Kidney epithelial cell (primary cell): ENCODE measurements around the gene SORCS3. TPM values are rescaled to one million over a fixed set of nuclear protein-coding genes. Genes with fewer than 3 reads are reported as not detected.

Experiments
- DNase-seq: peaks from one replicate; pipeline ENCODE4 v3.0.0-alpha.2; 2010; ENCODE audit warnings: low read depth
- H3K27me3 ChIP-seq: 2 replicates; pipeline ENCODE4 v1.6.0; 2011; ENCODE audit warnings: low read length; ENCODE audit not compliant: control insufficient read depth, insufficient read depth
- H3K36me3 ChIP-seq: 2 replicates; pipeline ENCODE4 v1.5.1; 2011; ENCODE audit warnings: low read length; ENCODE audit not compliant: control insufficient read depth, insufficient read depth
- H3K4me3 ChIP-seq: 2 replicates; pipeline ENCODE4 v1.5.1; 2011; ENCODE audit warnings: low read depth, mild to moderate bottlenecking, control low read depth, low read length
- CTCF ChIP-seq: IDR thresholded peaks from 2 replicates; pipeline ENCODE4 v1.5.1; 2011; ENCODE audit warnings: mild to moderate bottlenecking, moderate library complexity, low read length, control low read depth, inconsistent platforms; ENCODE audit not compliant: insufficient read depth, poor library complexity, severe bottlenecking
- total RNA-seq: library from RNA; depleted of rRNA; stranded (reverse); fragments of >200 nt; gene quantifications from 2 replicates; pipeline ENCODE4 v1.2.3, GENCODE V29; 2015

SORCS3 gene
- total RNA-seq, 1 donor from 2014 or later = 0.96 TPM

- no peak for TF ChIP-seq CTCF
- H3K4me3 ChIP-seq = no peak overlapping the region
Measured at GRCh38 chr10:104663076-104663475, 22.0 kb downstream of the SORCS3 start.

DNA sequence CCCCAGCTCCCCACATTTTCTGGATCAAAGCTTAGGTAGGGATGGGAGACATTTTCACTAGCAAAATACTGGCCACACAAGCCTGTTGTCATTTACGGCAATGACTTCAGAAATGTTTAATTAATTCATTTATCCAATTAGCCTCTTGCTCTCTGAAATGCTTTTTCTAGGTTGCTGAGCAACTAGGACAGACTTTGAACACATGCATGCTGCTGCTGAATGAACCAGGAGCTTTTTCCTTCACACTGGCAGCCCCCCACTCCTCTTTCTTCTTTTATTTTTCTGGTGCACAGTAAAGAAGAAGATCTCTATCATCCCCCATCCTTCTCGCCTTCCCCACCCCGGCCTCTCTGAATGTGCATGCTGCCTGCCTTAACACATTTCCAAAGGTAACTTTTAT is 22.5 kb downstream of the SORCS3 start:
- no peak overlapping the region for H3K4me3 ChIP-seq
- H3K36me3 ChIP-seq = no peaks in the 10 kb centered on the region
- DNase-seq = no peak
- TF ChIP-seq CTCF = no peak
- no peaks in the 10 kb centered on the region for H3K27me3 ChIP-seq

More at GRCh38 chr10:104663076-104663475, 22.0 kb downstream of the SORCS3 start:
- H3K36me3 ChIP-seq = no peaks in the 10 kb centered on the region
- no peaks in the 10 kb centered on the region for H3K27me3 ChIP-seq
- no peak for DNase-seq

- Histone ChIP-seq H3K27me3 (no peaks in the 10 kb centered on the region), H3K36me3 (no peaks in the 10 kb centered on the region), H3K4me3 (no peak overlapping the region)
- no peak for TF ChIP-seq CTCF
- DNase-seq = no peak
Measured at GRCh38 chr10:104664205-104664604, 23.1 kb downstream of the SORCS3 start.

- no peaks in the 10 kb centered on the region for H3K36me3 ChIP-seq
- TF ChIP-seq CTCF = no peak
- no peak overlapping the region for H3K4me3 ChIP-seq
- no peaks in the 10 kb centered on the region for H3K27me3 ChIP-seq
- DNase-seq = no peak
Measured at GRCh38 chr10:104665174-104665573, 24.1 kb downstream of the SORCS3 start.

DNA sequence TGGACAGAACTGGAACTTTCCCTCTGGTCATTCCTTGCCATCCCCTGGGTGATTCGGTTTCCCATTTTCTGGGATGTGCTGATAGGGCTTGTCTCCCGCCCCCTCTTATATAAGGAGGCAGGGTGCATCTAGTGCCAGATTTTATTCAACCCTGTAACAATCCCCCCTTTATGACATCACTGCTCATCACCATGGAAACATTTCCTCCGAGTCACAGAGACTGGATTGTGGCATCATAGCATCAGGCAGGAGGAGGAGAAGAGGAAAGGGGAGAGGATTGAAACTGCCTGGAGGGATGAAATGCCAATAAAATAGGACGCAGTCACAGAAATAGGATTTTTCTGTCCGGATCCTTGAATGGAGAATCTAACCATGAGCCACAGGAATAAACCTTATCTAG is 25.0 kb downstream of the SORCS3 start:
- DNase-seq = no peak
- no peaks in the 10 kb centered on the region for H3K27me3 ChIP-seq
- TF ChIP-seq CTCF = no peak
- H3K4me3 ChIP-seq = no peak overlapping the region
- no peaks in the 10 kb centered on the region for H3K36me3 ChIP-seq

DNA sequence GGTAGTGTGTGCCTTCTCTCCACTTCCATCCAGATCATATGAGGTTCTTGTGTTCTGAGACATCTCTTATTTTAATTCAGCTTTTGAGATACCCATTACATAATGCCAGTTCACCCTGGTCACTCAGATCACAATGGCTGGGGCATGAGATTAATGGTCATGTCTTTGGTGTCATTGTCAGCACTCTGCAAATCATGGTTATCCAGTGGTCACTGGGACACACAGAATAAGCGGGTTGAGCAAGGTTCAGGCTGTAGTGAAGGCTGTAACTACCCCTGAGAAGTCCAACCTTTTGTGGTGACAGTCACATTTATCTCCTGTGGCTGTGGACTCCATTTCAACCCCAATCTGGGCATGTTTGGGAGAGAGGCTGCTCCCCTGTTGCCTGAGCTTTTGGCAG is 35.8 kb downstream of the SORCS3 start:
- Histone ChIP-seq H3K36me3 (no peaks in the 10 kb centered on the region), H3K4me3 (no peak overlapping the region), H3K27me3 (no peaks in the 10 kb centered on the region)
- TF ChIP-seq CTCF = no peak
- no peak for DNase-seq
